Glutamatergic neuron (in vitro differentiated cells): Measurements from ENCODE around the gene FBXO5. TPM values are rescaled to one million over a fixed set of nuclear protein-coding genes. Genes with fewer than 3 reads are reported as not detected.
A peak's percentile ranks its signal among the peaks of the same experiment; 100 is the strongest.
"Not testable (repeated sequence)": the region's sequence is repeated elsewhere in the genome, so short reads cannot be mapped to it uniquely, and the experiment has no call there.

ENCODE experiments used
- DNase-seq: peaks from one replicate; pipeline ENCODE4 v3.0.0; 2022
- H3K27ac Mint-ChIP-seq: one replicate; pipeline ENCODE4 v1.8.0; 2020; ENCODE audit warnings: mild to moderate bottlenecking, mixed read lengths, inconsistent platforms; ENCODE audit not compliant: unreplicated experiment
- H3K27me3 Mint-ChIP-seq: one replicate; pipeline ENCODE4 v1.8.0; 2020; ENCODE audit warnings: mild to moderate bottlenecking, moderate library complexity, mixed read lengths, inconsistent platforms; ENCODE audit not compliant: unreplicated experiment
- H3K36me3 Mint-ChIP-seq: one replicate; pipeline ENCODE4 v1.8.0; 2020; ENCODE audit warnings: mild to moderate bottlenecking, mixed read lengths, inconsistent platforms; ENCODE audit not compliant: unreplicated experiment
- H3K4me1 Mint-ChIP-seq: one replicate; pipeline ENCODE4 v1.8.0; 2020; ENCODE audit warnings: mild to moderate bottlenecking, low read depth, mixed read lengths, inconsistent platforms; ENCODE audit not compliant: unreplicated experiment
- H3K4me3 Mint-ChIP-seq: one replicate; pipeline ENCODE4 v1.8.0; 2020; ENCODE audit warnings: mild to moderate bottlenecking, mixed read lengths, inconsistent platforms; ENCODE audit not compliant: unreplicated experiment
- H3K9me3 Mint-ChIP-seq: one replicate; pipeline ENCODE4 v1.8.0; 2020; ENCODE audit warnings: mild to moderate bottlenecking, moderate library complexity, mixed read lengths, inconsistent platforms; ENCODE audit not compliant: unreplicated experiment
- CTCF ChIP-seq: fragments of 200-600 bp; sonication (generic); IDR thresholded peaks from one replicate; pipeline ENCODE4 v1.5.0; 2021; ENCODE audit not compliant: partially characterized antibody, unreplicated experiment
- total RNA-seq: library from RNA; stranded (reverse); fragmentation: NEBNext Ultra II Directional; extraction: Animal tissue kit (Norgen Biotek cat#: 25700); gene quantifications from one replicate; pipeline ENCODE4 v1.2.1, GENCODE V29; 2021; ENCODE audit not compliant: unreplicated experiment

Gene FBXO5
- total RNA-seq, 1 donor from 2014 or later = 6.2 TPM

GRCh38 chr6:152977556-152977955 lies 5.3 kb downstream of the FBXO5 start:
- peaks cover 27% of the 10 kb centered on the region for H3K4me1 Mint-ChIP-seq
- H3K27me3 Mint-ChIP-seq = no peaks in the 10 kb centered on the region
- H3K36me3 Mint-ChIP-seq = no peaks in the 10 kb centered on the region
- no peak overlapping the region for H3K27ac Mint-ChIP-seq
- H3K9me3 Mint-ChIP-seq = peaks cover 3% of the 10 kb centered on the region
- TF ChIP-seq CTCF = no peak
- DNase-seq = no peak
- peak overlapping the region; percentile 38 for H3K4me3 Mint-ChIP-seq

- Mint-ChIP-seq H3K4me3 (no peak overlapping the region), H3K4me1 (peaks cover 27% of the 10 kb centered on the region), H3K9me3 (peaks cover 1% of the 10 kb centered on the region), H3K36me3 (no peaks in the 10 kb centered on the region), H3K27ac (peak overlapping the region; percentile 36), H3K27me3 (no peaks in the 10 kb centered on the region)
- no peak for TF ChIP-seq CTCF
- no peak for DNase-seq
Observed at GRCh38 chr6:152976749-152977148, 6.1 kb downstream of the FBXO5 start.

GRCh38 chr6:152975204-152975915 lies 7.5 kb downstream of the FBXO5 start:
- Mint-ChIP-seq H3K4me3 (no peak overlapping the region), H3K4me1 (peaks cover 20% of the 10 kb centered on the region), H3K9me3 (no peaks in the 10 kb centered on the region), H3K27me3 (no peaks in the 10 kb centered on the region), H3K36me3 (no peaks in the 10 kb centered on the region), H3K27ac (no peak overlapping the region)
- TF ChIP-seq CTCF = no peak
- DNase-seq = no peak

GRCh38 chr6:152973916-152974315 lies 8.9 kb downstream of the FBXO5 start:
- TF ChIP-seq CTCF = no peak
- Mint-ChIP-seq H3K4me3 (no peak overlapping the region), H3K36me3 (peaks cover 6% of the 10 kb centered on the region), H3K4me1 (peaks cover 15% of the 10 kb centered on the region), H3K27ac (no peak overlapping the region), H3K27me3 (no peaks in the 10 kb centered on the region), H3K9me3 (no peaks in the 10 kb centered on the region)
- no peak for DNase-seq

- Mint-ChIP-seq H3K27ac (no peak overlapping the region), H3K36me3 (peaks cover 7% of the 10 kb centered on the region), H3K9me3 (peaks cover 6% of the 10 kb centered on the region)
Observed at GRCh38 chr6:152969688-152970418, 13.0 kb downstream of the FBXO5 start.

GRCh38 chr6:152966168-152966894 lies 16.5 kb downstream of the FBXO5 start:
- H3K27ac Mint-ChIP-seq, DNase-seq, H3K36me3 Mint-ChIP-seq, H3K4me1 Mint-ChIP-seq, H3K9me3 Mint-ChIP-seq, H3K4me3 Mint-ChIP-seq, H3K27me3 Mint-ChIP-seq: not testable (repeated sequence)

More at GRCh38 chr6:152969688-152970418, 13.0 kb downstream of the FBXO5 start:
- no peak for DNase-seq
- Mint-ChIP-seq H3K4me3 (no peak overlapping the region), H3K4me1 (no peaks in the 10 kb centered on the region), H3K27me3 (no peaks in the 10 kb centered on the region)
- no peak for TF ChIP-seq CTCF
